Osteoblast (primary cell): ENCODE measurements around the gene ZNF615. TPM values are rescaled to one million over a fixed set of nuclear protein-coding genes. Genes with fewer than 3 reads are reported as not detected.
"Not testable (repeated sequence)": the region's sequence is repeated elsewhere in the genome, so short reads cannot be mapped to it uniquely, and the experiment has no call there.

Experiments
- DNase-seq: peaks from one replicate; pipeline ENCODE4 v3.0.0; 2011; ENCODE audit warnings: low spot score, mixed read lengths; ENCODE audit not compliant: insufficient read length; ENCODE audit errors: missing footprints
- H2AFZ ChIP-seq: 2 replicates; pipeline ENCODE4 v1.6.0; 2011; ENCODE audit warnings: mild to moderate bottlenecking, low read length
- H3K27ac ChIP-seq: 2 replicates; pipeline ENCODE4 v1.5.1; 2011; ENCODE audit warnings: mild to moderate bottlenecking, low read depth, low read length, moderate library complexity
- H3K27me3 ChIP-seq: 2 replicates; pipeline ENCODE4 v1.6.0; 2012; ENCODE audit warnings: mild to moderate bottlenecking, control low read depth, inconsistent platforms, low read length, moderate library complexity; ENCODE audit not compliant: insufficient read depth
- H3K36me3 ChIP-seq: 2 replicates; pipeline ENCODE4 v1.5.1; 2011; ENCODE audit warnings: mild to moderate bottlenecking, low read length, control low read depth, moderate library complexity; ENCODE audit not compliant: insufficient read depth
- H3K4me1 ChIP-seq: 2 replicates; pipeline ENCODE4 v1.5.1; 2011; ENCODE audit warnings: mild to moderate bottlenecking, low read length, control low read depth, moderate library complexity; ENCODE audit not compliant: insufficient read depth
- H3K4me2 ChIP-seq: 2 replicates; pipeline ENCODE4 v1.6.0; 2011; ENCODE audit warnings: mild to moderate bottlenecking, low read length; ENCODE audit not compliant: insufficient read depth
- H3K4me3 ChIP-seq: fragments of 200-600 bp; sonication (generic); 3 replicates; pipeline ENCODE4 v1.5.1; 2012; ENCODE audit warnings: mild to moderate bottlenecking, low read length, inconsistent platforms; ENCODE audit not compliant: insufficient read depth
- H3K79me2 ChIP-seq: 2 replicates; pipeline ENCODE4 v1.6.0; 2012; ENCODE audit warnings: mild to moderate bottlenecking, low read length, control low read depth, inconsistent platforms; ENCODE audit not compliant: insufficient read depth
- H3K9me3 ChIP-seq: 2 replicates; pipeline ENCODE4 v1.5.1; 2011; ENCODE audit warnings: low read depth, low read length, control low read depth
- H4K20me1 ChIP-seq: 2 replicates; pipeline ENCODE4 v1.6.0; 2012; ENCODE audit warnings: mild to moderate bottlenecking, low read length, control low read depth; ENCODE audit not compliant: insufficient read depth
- total RNA-seq: library from RNA; depleted of rRNA; stranded (reverse); fragments of >200 nt; gene quantifications from 2 replicates; pipeline ENCODE4 v1.2.3, GENCODE V29; 2012
- TF ChIP-seq, protein P1 (sequence below): IDR thresholded peaks from 2 replicates; pipeline ENCODE4 v1.5.1; 2011; ENCODE audit warnings: mild to moderate bottlenecking, low read depth, low read length, moderate library complexity; ENCODE audit errors: extremely low read depth

Gene ZNF615
- total RNA-seq, 1 donor = 10.9 TPM

DNA sequence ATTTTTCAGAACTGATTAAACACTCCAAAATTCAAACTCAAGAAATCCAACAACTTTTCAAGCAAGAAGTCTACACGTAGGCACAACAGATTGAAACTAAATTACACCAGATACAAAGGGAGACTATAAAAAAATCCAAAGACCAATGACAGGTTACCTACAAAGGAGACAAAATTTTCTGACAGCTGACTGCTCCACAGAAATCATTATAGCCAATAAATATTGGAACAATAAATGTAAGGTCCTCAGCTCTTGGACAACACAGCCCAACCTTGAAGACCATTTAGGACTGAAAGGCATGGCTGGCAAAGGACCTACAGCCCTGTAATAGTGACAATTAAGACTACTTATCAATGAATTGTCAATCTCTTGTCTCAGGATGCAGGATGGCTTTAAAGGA lies 37.3 kb downstream of the ZNF615 start:
- Histone ChIP-seq H3K27ac (no peak overlapping the region), H3K4me2 (no peak overlapping the region), H4K20me1 (no peaks in the 10 kb centered on the region), H3K9me3 (peaks cover 20% of the 10 kb centered on the region), H3K4me1 (no peaks in the 10 kb centered on the region), H2AFZ (no peak overlapping the region), H3K27me3 (no peaks in the 10 kb centered on the region), H3K4me3 (no peak overlapping the region), H3K79me2 (peaks cover under 1% of the 10 kb centered on the region), H3K36me3 (peaks cover 69% of the 10 kb centered on the region)
- DNase-seq = no peak
- TF ChIP-seq, protein P1, sequence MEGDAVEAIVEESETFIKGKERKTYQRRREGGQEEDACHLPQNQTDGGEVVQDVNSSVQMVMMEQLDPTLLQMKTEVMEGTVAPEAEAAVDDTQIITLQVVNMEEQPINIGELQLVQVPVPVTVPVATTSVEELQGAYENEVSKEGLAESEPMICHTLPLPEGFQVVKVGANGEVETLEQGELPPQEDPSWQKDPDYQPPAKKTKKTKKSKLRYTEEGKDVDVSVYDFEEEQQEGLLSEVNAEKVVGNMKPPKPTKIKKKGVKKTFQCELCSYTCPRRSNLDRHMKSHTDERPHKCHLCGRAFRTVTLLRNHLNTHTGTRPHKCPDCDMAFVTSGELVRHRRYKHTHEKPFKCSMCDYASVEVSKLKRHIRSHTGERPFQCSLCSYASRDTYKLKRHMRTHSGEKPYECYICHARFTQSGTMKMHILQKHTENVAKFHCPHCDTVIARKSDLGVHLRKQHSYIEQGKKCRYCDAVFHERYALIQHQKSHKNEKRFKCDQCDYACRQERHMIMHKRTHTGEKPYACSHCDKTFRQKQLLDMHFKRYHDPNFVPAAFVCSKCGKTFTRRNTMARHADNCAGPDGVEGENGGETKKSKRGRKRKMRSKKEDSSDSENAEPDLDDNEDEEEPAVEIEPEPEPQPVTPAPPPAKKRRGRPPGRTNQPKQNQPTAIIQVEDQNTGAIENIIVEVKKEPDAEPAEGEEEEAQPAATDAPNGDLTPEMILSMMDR = no peak

DNA sequence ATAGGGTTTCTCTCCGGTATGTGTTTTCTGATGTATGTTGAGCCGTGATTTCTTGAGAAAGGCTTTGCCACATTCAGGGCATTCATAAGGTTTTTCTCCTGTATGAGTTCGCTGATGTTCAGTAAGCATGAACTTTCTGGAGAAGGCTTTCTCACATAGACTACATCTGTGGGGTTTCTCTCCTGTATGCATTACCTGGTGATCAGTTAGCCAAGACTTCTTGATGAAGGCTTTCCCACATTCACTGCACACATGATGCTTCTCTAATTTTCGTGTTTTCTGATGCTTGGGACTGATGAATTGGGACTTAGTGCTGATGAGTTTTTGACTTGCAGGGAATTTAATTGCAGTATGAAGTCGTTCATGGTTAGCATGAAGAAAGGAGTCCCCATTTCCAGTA lies 42.4 kb downstream of the ZNF615 start:
- no peaks in the 10 kb centered on the region for H3K27me3 ChIP-seq
- H3K27ac ChIP-seq = no peak overlapping the region
- H3K79me2 ChIP-seq = no peaks in the 10 kb centered on the region
- H3K9me3 ChIP-seq = peaks cover 18% of the 10 kb centered on the region
- no peaks in the 10 kb centered on the region for H4K20me1 ChIP-seq
- peaks cover 46% of the 10 kb centered on the region for H3K36me3 ChIP-seq
- TF ChIP-seq, protein P1 = no peak
- H2AFZ ChIP-seq = no peak overlapping the region
- H3K4me2 ChIP-seq = no peak overlapping the region
- no peaks in the 10 kb centered on the region for H3K4me1 ChIP-seq
- H3K4me3 ChIP-seq = no peak overlapping the region
- no peak for DNase-seq

DNA sequence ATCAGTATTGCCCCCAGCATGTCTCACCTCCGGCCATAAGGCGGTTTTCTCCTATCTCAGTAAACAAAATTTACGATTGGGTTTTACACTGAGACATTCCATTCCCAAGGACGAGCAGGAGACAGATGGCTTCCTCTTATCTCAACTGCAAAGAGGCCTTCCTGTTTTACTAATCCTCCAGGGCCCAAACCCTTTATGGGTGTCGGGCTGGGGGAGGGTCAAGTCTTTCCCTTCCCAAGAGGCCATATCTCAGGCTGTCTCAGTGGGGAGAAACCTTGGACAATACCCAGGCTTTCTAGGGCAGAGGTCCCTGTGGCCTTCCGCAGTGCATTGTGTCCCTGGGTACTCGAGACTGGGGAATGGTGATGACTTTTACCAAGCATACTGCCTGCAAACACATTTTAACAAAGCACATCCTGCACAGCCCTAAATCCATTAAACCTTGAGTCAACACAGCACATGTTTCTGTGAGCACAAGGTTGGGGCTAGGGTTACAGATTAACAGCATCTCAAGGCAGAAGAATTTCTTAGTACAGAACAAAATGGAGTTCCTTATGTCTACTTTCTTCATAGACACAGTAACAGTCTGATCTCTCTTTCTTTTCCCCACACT lies 47.3 kb downstream of the ZNF615 start:
- H3K4me2 ChIP-seq, H3K4me3 ChIP-seq, H3K27ac ChIP-seq, H3K79me2 ChIP-seq, H3K27me3 ChIP-seq, H4K20me1 ChIP-seq, DNase-seq, H3K4me1 ChIP-seq, H2AFZ ChIP-seq: not testable (repeated sequence)
- peaks cover 15% of the 10 kb centered on the region for H3K9me3 ChIP-seq
- peaks cover 12% of the 10 kb centered on the region for H3K36me3 ChIP-seq

DNA sequence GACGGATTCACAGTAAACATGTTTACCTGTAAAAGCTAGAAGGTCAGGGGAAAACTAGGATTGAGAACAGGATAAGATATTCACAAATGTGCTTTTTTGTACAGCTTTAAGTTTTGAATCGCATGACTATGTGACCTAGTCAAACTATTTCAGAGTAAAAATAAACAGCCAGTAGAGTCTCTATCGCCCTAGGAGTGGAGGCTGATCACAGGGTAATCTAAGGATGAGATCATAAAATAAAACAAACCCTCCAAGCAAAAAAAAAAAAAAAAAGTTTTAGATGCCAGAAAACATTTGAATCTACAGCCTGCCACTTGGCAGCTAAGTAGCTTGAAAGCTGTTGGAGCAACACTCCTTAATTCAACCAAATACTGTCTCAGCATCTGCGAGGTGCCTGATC lies 48.2 kb downstream of the ZNF615 start:
- no peak overlapping the region for H2AFZ ChIP-seq
- H3K9me3 ChIP-seq = peaks cover 5% of the 10 kb centered on the region
- no peaks in the 10 kb centered on the region for H4K20me1 ChIP-seq
- no peaks in the 10 kb centered on the region for H3K4me1 ChIP-seq
- TF ChIP-seq, protein P1 = no peak
- no peaks in the 10 kb centered on the region for H3K27me3 ChIP-seq
- DNase-seq = no peak
- no peak overlapping the region for H3K27ac ChIP-seq
- no peak overlapping the region for H3K4me3 ChIP-seq
- no peaks in the 10 kb centered on the region for H3K79me2 ChIP-seq
- no peak overlapping the region for H3K4me2 ChIP-seq
- H3K36me3 ChIP-seq = peaks cover 3% of the 10 kb centered on the region

DNA sequence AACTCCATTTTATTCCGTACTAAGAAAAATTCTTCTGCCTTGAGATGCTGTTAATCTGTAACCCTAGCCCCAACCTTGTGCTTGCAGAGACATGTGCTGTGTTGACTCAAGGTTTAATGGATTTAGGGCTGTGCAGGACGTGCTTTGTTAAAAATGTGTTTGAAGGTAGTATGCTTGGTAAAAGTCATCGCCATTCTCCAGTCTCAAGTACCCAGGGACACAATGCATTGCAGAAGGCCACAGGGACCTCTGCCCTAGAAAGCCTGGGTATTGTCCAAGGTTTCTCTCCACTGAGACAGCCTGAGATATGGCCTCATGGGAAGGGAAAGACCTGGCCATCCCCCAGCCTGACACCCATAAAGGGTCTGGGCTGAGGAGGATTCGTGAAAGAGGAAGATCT lies 50.2 kb downstream of the ZNF615 start:
- H4K20me1 ChIP-seq, H3K9me3 ChIP-seq, H3K4me1 ChIP-seq, H3K36me3 ChIP-seq, DNase-seq, H3K27ac ChIP-seq, H3K27me3 ChIP-seq, H3K79me2 ChIP-seq, H2AFZ ChIP-seq, H3K4me3 ChIP-seq, H3K4me2 ChIP-seq: not testable (repeated sequence)
